ENCODE measurements around the gene SLX4.
"Not testable (repeated sequence)": the region's sequence is repeated elsewhere in the genome, so short reads cannot be mapped to it uniquely, and the experiment has no call there.

The SLX4 gene

GRCh38 chr16:3611146-3611975 lies at the start of gene SLX4:
Gene SLX4 (minus strand): TSS chr16:3611606. CDS start chr16:3608964, 2,642 bp downstream.
- peak; percentile 97 for DNase-seq

GRCh38 chr16:3659251-3659650 lies 47.8 kb upstream of the SLX4 start:
- DNase-seq: no peak

- DNase-seq: no peak
These were observed 45.4 kb upstream of the SLX4 start for GRCh38 chr16:3656491-3657468.

GRCh38 chr16:3656160-3656490 lies 44.7 kb upstream of the SLX4 start:
- not testable (repeated sequence) for DNase-seq

- DNase-seq: no peak
These were observed 44.2 kb upstream of the SLX4 start for GRCh38 chr16:3655396-3656159.

GRCh38 chr16:3655030-3655395 lies 43.6 kb upstream of the SLX4 start:
- DNase-seq: no peak

- peak; percentile 71 for DNase-seq
These were observed 43.0 kb upstream of the SLX4 start, which contains the start of gene DNASE1 for GRCh38 chr16:3654249-3654991. Gene DNASE1 (plus strand): TSS chr16:3654691. CDS start chr16:3655374, 683 bp downstream.

GRCh38 chr16:3652373-3653195 lies 41.2 kb upstream of the SLX4 start:
- DNase-seq: peak; percentile 81

- no peak for DNase-seq
These were observed 40.3 kb upstream of the SLX4 start for GRCh38 chr16:3651461-3652372.

GRCh38 chr16:3650631-3651265 lies 39.3 kb upstream of the SLX4 start:
- no peak for DNase-seq

GRCh38 chr16:3646348-3646920 lies 35.0 kb upstream of the SLX4 start:
- DNase-seq: peak; percentile 85

- peak; percentile 62 for DNase-seq
These were observed 34.3 kb upstream of the SLX4 start for GRCh38 chr16:3645504-3646347.

- DNase-seq: no peak
These were observed 33.7 kb upstream of the SLX4 start for GRCh38 chr16:3645108-3645503.

- DNase-seq: no peak
These were observed 31.8 kb upstream of the SLX4 start for GRCh38 chr16:3643095-3643730.

- DNase-seq: no peak
These were observed 31.1 kb upstream of the SLX4 start for GRCh38 chr16:3642397-3643094.

- no peak for DNase-seq
These were observed 30.5 kb upstream of the SLX4 start for GRCh38 chr16:3641801-3642396.
